Left hindlimb (tissue), 1 donor: Measurements from ENCODE around the gene PNMT.
"Not testable (repeated sequence)": the region's sequence is repeated elsewhere in the genome, so short reads cannot be mapped to it uniquely, and the experiment has no call there.

Source experiments
- DNase-seq: peaks from one replicate; pipeline ENCODE4 v3.0.0-alpha.2; 2018

The PNMT gene

DNA sequence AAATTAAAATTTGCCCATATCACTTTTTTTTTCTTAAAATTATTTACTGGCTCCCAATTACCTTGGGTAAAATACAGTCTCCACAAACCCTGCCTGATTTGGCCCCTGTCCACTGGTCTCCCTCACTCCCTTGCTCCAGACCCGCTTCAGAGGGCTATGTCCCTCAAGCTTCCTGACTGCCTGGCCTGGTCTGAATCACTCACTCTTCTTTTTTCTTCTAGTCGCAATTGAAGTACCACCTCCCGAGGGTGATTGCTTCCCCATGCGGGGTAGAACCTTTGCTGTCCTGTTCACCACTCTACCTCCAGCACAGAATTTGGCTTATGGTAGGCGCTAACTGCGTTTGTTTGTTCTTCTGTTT lies 20.2 kb downstream of the PNMT start:
- peak; percentile 9 for DNase-seq

DNA sequence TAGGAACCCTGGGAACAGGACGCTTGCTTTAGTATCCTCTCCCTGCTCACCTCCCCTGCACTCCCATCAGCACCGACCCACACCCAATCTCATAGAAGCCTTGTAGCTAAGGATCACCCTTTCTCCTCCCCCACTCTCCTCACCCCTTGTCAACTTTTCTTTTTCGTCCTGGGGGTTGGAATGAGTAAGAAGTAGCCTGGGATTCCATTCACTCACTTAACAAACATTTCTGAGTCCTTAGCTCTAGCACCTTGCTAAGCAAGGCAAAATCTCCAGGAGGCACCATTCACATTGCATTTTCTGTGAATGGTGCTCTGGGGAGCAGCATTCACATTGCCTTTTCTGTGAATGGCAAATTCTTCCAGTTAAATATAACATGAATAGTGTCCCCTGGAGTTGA lies 20.7 kb downstream of the PNMT start:
- DNase-seq = peak; percentile 4

- DNase-seq = no peak
Observed at GRCh38 chr17:39694593-39694992, 26.3 kb downstream of the PNMT start.

GRCh38 chr17:39695089-39695474 lies 26.8 kb downstream of the PNMT start:
- no peak for DNase-seq

- DNase-seq = no peak
Observed at GRCh38 chr17:39696731-39697130, 28.5 kb downstream of the PNMT start.

DNA sequence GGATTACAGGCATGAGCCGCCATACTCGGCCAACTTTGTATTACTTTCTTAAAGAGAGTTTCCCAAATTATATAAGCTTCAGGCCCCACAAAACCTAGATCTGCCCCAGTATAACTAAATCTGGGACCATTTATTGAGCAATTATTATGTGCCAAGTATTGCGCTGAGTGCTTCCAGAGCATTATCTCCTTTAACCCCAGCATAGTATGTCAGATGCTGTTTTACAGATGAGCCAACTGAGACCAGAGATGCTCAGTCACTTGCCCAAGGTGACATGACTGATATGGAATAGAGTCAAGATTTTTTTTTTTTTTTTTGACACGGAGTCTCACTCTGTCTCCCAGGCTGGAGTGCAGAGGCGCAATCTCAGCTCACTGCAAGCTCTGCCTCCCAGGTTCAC lies 29.7 kb downstream of the PNMT start:
- DNase-seq = no peak

GRCh38 chr17:39699157-39699817 lies 31.0 kb downstream of the PNMT start:
- not testable (repeated sequence) for DNase-seq

GRCh38 chr17:39699818-39700147 lies 31.5 kb downstream of the PNMT start, which contains the start of gene ERBB2:
Gene ERBB2, plus strand, starts transcription at chr17:39700064. Its CDS starts 175 bp downstream, at chr17:39700239.
- peak; percentile 88 for DNase-seq

- peak; percentile 88 for DNase-seq
Observed at GRCh38 chr17:39700148-39700987, 32.1 kb downstream of the PNMT start.

- no peak for DNase-seq
Observed at GRCh38 chr17:39701012-39701783, 32.9 kb downstream of the PNMT start.

- DNase-seq = no peak
Observed at GRCh38 chr17:39701784-39702422, 33.6 kb downstream of the PNMT start.

DNA sequence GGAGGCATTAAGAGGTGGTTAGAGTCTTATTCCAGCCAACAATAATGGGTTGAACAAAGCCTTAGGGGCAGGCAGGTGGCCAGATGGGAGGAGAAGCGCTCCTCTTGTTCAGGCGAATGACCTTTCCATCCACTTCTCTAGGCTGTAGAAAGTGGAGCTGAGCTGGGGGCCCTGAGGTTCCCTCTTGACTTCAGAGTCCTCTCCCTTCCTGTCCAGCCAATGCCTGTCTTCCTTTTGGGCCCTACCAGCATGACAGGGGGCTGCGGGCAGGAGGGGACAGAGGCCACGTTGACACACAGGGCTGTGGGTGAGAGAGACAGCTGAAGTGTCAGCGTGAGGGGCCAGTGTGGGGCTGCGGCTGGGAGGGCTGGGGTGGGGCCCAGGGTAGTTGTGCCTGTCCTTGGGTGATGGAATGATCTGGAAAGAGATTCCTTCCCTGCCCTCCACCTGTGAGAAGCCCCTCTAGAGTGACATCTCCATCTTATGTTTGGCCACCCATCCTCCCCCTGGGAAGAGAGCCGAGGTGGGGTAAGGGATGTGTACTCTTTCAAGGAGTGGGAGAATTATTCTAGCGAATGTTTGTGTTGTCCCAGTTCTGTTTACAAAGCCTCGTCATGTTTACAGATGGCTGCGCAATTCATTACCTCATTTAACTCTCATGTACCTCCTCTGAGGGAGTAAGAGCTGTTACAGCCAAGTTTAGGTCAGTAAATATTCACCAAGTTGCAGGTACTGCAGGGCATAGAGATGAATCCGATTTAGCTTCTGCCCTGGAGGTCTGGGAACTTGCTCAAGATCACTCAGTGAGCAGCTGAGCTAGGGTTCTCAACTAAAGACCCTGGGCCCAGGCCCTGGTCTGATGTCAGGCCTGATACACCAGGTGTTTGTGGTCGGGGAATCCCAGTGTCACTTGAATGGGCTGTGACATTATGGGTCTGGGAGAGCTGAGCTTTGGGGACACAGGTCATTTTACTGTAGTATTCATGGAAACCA lies 34.9 kb downstream of the PNMT start:
- DNase-seq = no peak

GRCh38 chr17:39703913-39704312 lies 35.7 kb downstream of the PNMT start:
- DNase-seq = no peak

GRCh38 chr17:39704821-39705551 lies 36.7 kb downstream of the PNMT start:
- DNase-seq = no peak

DNA sequence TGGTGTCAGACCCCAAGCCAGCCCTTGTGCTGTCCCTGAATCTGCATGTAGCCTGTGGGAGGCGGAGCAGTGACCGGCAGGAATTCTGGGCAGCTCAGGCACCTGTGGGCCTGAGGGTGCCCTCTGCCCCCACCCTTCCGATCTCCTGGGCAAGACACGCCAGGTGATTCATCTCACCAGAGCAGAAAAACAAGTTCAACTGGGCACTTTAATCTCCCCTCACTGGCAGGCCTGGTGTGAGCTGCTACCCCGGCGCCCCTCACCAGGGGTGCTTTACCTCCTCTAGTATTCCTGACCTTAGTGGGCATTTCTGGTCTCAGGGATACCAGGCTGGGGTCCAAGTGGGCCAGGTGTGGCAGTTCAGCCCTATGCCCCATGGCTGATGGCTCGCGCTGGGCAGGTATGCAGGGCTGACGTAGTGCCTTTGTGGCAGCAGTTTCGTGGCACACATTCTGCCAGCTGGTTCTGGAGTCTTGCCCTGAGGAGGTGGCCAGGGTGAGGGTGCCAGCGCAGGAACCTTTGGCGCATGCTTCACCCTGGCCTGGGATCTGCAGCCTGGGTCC lies 37.6 kb downstream of the PNMT start:
- no peak for DNase-seq

DNA sequence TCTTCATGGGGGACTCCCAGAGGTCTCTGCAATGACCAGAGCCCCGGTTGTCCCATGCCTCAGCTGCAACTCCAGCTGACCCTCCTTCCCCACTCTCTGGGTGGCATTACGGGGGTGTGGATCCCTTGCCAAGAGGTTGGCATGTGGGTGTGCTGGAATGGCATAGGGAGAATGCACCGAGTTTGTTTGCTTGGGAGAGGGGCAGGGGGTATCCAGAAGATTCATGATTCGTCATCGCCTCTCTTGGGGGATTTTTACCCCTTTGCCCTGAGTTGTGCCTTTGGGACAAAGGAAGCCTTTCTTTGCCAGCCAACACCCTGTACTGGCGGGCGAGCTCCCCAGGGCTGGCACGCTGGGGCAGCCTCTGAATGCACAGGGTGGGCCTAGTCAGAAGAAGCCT lies 38.1 kb downstream of the PNMT start:
- no peak for DNase-seq

DNA sequence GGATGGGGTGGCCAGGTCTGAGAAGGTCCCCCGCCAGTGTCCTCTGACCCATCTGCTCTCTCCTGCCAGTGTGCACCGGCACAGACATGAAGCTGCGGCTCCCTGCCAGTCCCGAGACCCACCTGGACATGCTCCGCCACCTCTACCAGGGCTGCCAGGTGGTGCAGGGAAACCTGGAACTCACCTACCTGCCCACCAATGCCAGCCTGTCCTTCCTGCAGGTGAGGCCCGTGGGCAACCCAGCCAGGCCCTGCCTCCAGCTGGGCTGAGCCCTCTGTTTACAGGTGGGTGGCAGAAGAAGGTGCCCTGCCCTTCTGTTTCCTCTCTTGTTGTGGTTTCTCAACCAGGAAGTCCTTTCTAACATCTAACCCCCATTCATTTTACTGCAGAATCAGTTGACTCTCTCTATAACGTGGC lies 38.7 kb downstream of the PNMT start:
- DNase-seq = no peak

DNA sequence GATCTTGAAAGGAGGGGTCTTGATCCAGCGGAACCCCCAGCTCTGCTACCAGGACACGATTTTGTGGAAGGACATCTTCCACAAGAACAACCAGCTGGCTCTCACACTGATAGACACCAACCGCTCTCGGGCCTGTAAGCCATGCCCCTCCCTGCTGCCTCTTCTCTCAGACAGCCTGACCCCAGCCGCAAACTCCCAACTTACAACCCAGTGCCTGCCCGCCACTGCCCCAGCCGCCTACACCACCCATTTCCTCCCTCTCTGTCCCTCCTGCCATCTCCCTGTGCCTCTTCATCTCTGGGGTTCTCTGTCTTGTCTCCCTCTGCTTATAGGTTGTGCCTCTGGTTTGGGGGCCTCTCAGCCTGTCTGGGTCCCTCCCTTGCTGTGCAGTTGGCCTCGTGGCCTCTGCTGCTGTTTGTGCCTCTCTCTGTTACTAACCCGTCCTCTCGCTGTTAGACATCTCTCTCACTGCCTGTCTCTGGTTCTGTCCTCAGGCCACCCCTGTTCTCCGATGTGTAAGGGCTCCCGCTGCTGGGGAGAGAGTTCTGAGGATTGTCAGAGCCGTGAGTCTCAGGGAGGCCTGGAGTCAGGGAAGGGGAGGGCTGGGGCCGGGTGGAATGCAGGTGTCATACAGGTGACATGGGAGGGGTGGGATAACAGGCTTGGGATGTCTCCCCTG lies 41.2 kb downstream of the PNMT start:
- DNase-seq = no peak

- DNase-seq = no peak
Observed at GRCh38 chr17:39709998-39710964, 42.0 kb downstream of the PNMT start.
